MM.1S (cell line): ENCODE data around the gene ATP13A1.

Source experiments
- EZH2 ChIP-seq: fragments of 300-600 bp; sonication (generic); optimal IDR thresholded peaks from 2 replicates; pipeline ENCODE3; 2017; ENCODE audit warnings: low read depth, mild to moderate bottlenecking, antibody characterized with exemption, low read length, mixed read lengths
- TF ChIP-seq, protein P1 (sequence below): fragments of 300-600 bp; sonication (generic); IDR thresholded peaks from 2 replicates; pipeline ENCODE4 v1.5.1; 2016; ENCODE audit warnings: antibody characterized with exemption, low read length, mixed read lengths

DNA sequence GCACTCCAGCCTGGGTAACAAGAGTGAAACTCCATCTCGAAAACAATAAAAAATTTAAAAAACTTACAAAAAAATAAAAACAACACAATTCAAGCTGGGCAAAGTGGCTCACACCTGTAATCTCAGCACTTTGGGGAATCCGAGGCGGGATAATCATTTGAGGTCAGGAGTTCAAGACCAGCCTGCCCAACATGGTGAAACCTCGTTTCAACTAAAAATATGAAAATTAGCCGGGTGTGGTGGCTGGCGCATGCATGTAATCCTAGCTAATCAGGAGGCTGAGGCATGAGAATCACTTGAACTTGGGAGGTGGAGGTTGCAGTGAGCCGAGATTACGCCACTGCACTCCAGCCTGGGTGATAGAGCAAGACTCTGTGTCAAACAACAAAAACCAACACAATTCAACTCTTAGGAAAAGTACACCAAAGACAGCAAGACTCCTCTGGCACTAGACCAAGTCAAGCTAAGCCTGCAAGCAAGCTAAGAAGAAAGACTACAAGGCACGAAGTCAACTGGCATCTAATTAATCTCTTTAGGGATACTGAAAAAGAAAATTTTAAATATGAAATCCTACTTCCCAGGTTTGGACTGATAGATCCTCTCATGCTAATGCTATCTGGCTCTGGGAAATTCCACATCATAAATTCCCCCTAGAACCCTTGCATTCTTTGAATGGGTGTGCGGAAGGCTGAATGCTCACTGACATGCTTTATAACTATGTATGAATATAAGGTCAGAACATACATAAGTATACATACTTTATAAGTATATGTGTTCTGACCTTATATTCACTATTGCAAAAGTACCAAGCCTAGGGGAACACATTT is 52.9 kb downstream of the ATP13A1 start:
- TF ChIP-seq, protein P1, sequence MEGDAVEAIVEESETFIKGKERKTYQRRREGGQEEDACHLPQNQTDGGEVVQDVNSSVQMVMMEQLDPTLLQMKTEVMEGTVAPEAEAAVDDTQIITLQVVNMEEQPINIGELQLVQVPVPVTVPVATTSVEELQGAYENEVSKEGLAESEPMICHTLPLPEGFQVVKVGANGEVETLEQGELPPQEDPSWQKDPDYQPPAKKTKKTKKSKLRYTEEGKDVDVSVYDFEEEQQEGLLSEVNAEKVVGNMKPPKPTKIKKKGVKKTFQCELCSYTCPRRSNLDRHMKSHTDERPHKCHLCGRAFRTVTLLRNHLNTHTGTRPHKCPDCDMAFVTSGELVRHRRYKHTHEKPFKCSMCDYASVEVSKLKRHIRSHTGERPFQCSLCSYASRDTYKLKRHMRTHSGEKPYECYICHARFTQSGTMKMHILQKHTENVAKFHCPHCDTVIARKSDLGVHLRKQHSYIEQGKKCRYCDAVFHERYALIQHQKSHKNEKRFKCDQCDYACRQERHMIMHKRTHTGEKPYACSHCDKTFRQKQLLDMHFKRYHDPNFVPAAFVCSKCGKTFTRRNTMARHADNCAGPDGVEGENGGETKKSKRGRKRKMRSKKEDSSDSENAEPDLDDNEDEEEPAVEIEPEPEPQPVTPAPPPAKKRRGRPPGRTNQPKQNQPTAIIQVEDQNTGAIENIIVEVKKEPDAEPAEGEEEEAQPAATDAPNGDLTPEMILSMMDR: no peak
- TF ChIP-seq EZH2: no peak
